ENCODE data around the gene NAV2.

NAV2 gene

DNA sequence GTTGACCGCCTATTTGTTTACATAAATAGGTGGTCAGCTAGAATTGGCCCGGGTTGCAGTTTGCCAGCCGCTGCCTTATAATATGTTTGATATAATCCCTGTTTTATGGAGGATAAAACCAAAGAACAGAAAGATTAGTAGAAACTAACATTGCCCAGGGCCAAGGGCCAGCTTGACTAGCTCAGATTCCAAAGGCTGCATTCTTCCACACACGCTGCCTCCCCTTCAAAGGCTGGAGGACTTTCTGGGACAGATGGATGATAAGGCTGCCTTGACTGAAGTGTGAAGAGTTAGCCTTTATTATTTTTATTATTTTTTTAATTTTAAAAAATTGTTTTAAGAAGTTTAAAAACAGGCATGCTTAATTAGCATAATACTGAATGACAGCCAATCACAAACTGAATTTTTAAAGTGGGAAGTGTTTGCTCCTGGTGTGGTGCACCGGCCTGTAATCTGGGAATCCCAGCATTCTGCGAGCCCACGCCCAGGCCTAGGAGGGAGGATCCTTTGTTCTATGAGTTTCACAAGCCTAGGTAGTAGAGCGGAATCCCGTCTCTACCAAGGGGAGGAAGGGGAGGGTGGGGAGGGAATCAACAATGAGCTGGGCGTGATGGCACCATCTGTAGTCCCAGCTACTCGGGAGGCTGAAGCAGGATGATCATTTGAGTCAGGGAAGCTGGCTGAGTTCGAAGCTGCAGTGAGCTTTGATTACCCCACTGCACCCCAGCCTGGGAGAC, 114.9 kb downstream of the NAV2 start:
- peak; percentile 1 to 9 for DNase-seq
- no peak for TF ChIP-seq POLR2A (IDR thresholded peaks at IDR 0.05; ENCODE audit: low read length)
- no peak for TF ChIP-seq GATA1 (IDR thresholded peaks at IDR 0.05; ENCODE audit: low read depth, low read length)

DNA sequence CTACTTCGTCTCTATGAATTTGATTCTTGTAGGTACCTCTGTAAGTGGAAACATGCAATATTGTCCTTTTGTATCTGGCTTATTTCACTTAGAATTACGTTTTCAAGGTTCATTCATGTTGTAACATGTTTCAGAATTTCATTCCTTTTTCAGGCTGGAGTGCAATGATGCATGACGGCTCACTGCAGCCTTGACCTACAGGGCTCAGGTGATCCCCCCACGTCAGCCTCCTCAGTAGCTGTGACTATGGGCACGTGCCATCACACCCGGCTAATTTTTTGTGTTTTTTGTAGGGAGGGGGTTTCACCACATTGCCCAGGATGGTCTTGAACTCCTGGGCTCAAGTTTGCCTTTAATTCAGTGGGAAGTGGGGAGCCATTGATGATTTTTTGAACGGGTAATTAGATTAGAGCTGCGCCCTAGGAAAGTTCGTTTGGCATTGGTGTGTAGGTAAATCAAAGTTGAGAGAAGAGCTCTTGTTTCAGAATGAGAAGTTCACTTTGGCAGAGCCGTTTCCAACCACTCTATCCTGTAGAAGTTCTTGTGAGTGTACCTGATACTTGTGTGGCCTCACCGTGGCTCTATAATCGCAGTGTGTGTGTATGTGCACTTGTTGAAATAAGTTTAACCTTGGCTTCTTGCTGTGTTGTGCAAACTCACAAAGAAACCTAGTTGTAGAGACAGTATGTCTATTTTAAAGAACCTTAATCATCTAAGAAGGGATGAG, 115.9 kb downstream of the NAV2 start:
- TF ChIP-seq GATA1 (IDR thresholded peaks at IDR 0.05; ENCODE audit: low read depth, low read length) = no peak
- no peak for TF ChIP-seq POLR2A (IDR thresholded peaks at IDR 0.05; ENCODE audit: low read length)
- peak in 1 of 2 experiments; percentile 2 for DNase-seq

DNA sequence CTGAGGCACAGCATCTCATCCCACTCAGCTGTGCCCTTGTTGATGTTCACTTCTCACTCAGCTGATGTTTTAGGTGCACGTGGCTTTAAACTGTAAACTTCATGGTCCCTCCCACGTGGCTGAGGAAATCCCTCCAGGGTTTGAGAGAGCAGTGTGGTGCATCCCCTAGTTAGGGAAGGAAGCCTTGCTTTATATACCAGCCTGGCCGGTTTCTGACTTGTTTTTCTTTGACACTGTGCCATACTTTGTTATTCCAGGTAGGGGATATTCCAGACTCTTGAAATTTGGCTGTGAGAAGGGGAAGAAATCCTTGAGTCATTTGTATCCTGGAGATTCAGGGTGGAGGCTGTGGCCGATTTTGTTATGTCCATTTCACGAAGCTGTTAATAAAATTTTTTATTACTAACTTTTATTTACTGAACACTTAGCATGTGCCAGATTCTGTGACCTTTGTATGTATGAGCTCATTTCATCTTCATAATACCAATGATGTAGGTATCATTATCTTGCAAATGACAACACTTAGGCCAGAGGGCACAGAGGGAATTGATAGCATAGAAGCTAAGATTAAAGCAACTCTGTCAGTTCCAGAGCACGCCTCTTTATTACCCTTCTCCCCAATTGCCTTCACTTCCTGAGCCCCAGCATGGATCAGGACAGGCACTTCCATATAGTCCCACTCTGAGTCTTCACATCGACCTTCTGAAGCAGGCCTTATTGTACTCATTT, 116.6 kb downstream of the NAV2 start:
- TF ChIP-seq GATA1 (IDR thresholded peaks at IDR 0.05; ENCODE audit: low read depth, low read length) = no peak
- no peak for DNase-seq

DNA sequence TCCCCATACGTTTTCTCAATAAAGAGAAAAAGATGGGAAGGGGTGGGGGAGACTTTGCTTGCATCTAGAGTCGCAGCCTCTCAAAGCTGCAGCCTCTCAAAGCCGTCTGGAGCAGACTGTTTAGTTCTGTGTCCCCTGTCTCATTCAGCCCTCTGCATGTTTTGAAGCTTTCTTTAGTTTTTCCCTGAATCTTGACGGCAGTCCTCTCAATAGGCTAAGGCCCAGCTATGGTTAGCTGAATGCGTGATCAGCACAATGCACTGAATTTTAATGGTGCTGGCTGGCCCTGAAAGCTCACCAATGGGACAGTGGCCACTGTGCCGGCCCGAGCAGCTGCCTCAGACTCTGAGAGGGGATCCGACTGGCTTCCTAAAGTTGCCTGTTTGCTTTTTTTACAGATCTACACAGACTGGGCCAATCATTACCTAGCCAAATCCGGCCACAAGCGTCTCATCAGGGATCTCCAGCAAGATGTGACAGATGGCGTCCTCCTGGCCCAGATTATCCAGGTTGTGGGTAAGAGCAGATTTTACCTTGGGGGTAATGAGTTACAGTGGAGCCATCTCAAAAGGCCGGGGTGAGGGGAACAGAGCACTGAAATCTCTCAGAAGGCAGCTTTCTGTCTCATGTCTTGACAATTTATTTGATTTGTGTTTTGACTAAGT, 119.6 kb downstream of the NAV2 start:
- no peak for DNase-seq
- no peak for TF ChIP-seq GATA1 (IDR thresholded peaks at IDR 0.05; ENCODE audit: low read depth, low read length)
- no peak for TF ChIP-seq POLR2A (IDR thresholded peaks at IDR 0.05; ENCODE audit: low read length)

DNA sequence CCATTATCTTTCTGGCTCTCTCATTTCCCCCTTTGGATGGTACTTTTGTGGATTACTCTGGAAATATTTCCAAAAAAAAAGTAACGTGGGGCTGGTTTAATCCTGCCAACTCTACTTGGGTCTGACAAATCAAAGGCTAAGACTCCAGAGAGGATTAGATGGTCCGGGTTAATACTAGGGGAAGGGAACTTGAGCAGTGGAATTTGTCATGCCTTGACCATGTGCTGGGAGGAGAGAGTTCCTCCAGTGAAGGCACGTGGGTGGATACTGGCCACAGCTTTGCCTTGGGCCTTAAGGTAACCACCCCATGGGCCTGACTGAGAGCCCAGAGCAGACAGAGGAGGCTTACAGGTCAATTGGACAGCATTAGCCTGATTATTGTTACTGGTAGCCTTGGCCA, 120.3 kb downstream of the NAV2 start:
- no peak for DNase-seq

DNA sequence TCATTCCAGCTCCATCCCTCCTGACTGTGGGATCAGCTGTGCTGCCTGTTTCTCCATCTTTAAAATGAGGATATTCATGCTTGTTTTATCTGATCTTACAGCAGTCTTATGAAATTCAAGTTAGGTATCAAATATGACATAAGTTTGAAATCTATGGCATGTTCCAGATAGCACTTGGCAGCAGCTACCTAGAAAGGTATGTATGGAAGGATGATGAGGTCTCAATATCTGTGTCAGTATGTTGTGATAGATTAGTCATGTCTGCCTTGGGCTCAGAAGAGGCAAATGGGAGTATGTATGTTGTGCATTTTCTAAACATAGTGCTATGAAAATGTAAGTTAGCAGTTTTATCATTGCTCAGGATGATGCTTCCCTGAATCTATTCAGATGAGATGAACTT, 122.1 kb downstream of the NAV2 start:
- DNase-seq = no peak

More for the DNA sequence above, 120.3 kb downstream of the NAV2 start:
- TF ChIP-seq GATA1 (IDR thresholded peaks at IDR 0.05; ENCODE audit: low read depth, low read length) = no peak
- no peak for TF ChIP-seq POLR2A (IDR thresholded peaks at IDR 0.05; ENCODE audit: low read length)

DNA sequence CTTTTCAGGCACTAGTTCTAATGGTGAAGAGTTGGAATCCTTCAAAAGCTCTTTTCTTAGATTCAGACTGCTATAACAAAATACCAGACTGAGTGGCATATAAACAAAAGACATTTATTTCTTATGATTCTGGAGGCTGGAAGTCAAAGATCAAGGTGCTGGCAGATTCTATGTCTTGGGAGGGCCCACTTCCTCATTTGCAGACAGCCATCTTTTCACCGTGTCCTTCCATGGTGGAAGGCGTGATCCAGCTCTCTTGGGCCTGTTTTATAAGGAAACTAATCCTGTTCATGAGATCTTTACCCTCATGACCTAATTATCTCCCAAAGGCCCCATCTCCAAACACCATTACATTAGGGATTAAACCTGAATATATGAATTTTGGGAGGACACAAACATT, 124.0 kb downstream of the NAV2 start:
- TF ChIP-seq POLR2A (IDR thresholded peaks at IDR 0.05; ENCODE audit: low read length) (no peak), GATA1 (IDR thresholded peaks at IDR 0.05; ENCODE audit: low read depth, low read length) (no peak)
- DNase-seq = no peak

More for the DNA sequence above, 122.1 kb downstream of the NAV2 start:
- no peak for TF ChIP-seq GATA1 (IDR thresholded peaks at IDR 0.05; ENCODE audit: low read depth, low read length)

DNA sequence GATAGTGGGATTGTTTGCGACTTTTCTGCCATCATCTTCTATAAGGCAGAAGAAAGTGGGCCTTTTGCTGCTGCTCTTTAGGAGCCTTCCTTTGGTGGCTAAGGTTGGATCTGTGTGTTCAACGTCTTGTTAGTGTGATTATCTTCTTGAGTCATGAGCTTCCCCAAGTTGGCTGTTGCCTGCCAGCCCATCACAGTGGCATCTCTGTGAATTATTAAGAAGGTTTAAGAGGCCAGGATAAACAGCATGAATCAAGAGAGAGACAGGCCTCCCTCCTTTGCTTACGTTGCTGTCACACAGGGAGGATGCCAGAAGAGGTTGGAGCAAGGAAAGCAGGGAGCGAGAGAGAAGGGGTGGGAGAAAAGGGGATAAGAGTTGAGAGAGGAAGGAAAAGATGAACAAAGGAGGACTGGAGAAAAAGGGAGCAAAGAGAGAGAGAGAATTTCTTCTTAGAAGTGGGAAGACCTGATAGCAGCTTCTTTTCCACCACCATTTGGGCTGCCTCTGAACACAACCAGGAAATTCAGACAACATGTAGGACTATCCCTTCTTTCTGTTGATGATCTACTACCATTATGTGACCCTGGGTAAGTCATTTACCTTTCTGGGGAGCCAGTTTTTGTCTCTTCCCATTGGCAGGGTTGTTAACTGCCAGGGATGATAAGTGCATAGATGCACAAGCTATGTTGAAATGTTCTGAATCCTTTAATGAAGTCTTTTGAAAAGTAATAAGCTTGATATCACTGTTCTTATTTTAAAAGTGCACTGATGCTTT, 126.5 kb downstream of the NAV2 start:
- no peak for TF ChIP-seq GATA1 (IDR thresholded peaks at IDR 0.05; ENCODE audit: low read depth, low read length)
- TF ChIP-seq POLR2A (IDR thresholded peaks at IDR 0.05; ENCODE audit: low read length) = no peak
- DNase-seq = no peak

DNA sequence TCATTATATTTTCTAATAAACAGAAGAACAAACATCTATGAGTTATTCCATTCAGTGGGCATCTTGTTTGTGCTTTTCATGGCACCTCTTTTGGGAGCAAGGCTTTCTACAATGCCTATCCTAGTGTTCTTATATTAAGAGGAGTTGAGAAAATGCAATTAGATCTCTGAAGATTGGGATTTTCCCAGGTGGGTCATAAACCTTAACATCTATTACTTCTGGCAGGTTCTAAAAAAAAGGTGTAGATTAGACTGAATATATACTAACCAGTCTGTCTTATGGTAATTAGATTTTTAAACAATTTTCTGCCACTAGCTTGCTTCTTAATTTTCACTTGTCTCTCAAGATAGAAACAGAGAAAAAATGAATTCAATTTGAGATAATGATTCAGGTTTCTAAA, 128.3 kb downstream of the NAV2 start:
- no peak for TF ChIP-seq POLR2A (IDR thresholded peaks at IDR 0.05; ENCODE audit: low read length)
- TF ChIP-seq GATA1 (IDR thresholded peaks at IDR 0.05; ENCODE audit: low read depth, low read length) = no peak
- DNase-seq = no peak

DNA sequence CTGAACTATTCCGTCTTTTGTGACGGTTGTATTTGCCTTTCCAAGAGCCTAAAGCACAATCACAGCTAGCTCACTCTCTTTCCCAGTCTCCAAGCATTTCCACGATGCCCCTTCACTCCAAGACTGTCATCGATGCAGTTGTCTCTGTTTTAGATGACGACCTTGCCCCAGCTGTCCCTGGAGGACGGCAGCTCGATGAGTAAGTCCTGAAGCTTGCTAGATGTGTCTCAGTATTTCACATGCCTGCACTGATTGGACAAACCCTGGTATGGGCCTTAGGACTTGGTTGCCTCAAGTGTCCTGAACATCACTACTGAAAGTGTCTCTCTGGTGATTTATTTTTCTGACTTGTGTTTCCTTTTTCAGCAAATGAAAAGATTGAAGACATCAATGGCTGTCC, 129.9 kb downstream of the NAV2 start:
- TF ChIP-seq POLR2A (IDR thresholded peaks at IDR 0.05; ENCODE audit: low read length) (no peak), GATA1 (IDR thresholded peaks at IDR 0.05; ENCODE audit: low read depth, low read length) (no peak)
- DNase-seq = no peak

DNA sequence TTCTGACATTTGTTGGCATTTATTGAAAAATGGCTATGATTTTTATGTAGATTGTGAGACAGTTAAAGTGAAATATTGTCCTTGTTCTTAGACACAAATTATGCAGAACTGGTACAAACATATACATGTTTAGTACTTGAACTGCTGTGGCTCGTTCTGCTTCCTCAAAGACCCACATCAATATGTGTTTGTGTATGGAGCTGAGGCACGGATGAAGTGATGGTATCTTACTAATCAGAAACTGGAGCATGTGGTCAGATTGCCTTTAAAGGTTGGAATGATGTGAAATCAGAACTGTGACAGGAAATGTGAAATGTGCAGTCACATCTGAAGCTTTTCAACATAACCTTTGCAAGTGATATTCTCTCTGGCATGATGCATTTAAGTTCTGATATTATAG, 130.4 kb downstream of the NAV2 start:
- TF ChIP-seq GATA1 (IDR thresholded peaks at IDR 0.05; ENCODE audit: low read depth, low read length) = no peak
- no peak for TF ChIP-seq POLR2A (IDR thresholded peaks at IDR 0.05; ENCODE audit: low read length)
- DNase-seq = no peak

DNA sequence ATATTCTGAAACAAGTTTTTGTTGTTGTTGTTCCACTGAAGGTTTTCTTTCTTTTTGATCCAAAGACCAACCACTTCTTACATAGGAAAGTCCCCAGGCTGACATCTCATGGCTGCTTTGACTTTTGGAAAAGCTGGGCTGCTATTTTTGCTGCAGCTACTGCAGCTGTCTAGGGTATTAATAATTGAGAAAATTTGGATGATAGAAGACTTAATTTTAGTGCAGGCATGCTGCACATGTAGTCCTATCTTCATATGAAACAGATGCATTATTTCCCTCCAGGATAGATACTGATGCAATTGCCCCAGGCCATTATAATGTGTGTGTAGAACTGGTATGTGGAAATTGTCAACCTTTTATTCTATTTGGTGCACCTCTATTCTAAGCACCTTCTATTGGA, 131.4 kb downstream of the NAV2 start:
- DNase-seq = no peak
- TF ChIP-seq POLR2A (IDR thresholded peaks at IDR 0.05; ENCODE audit: low read length) = no peak
- TF ChIP-seq GATA1 (IDR thresholded peaks at IDR 0.05; ENCODE audit: low read depth, low read length) = no peak

DNA sequence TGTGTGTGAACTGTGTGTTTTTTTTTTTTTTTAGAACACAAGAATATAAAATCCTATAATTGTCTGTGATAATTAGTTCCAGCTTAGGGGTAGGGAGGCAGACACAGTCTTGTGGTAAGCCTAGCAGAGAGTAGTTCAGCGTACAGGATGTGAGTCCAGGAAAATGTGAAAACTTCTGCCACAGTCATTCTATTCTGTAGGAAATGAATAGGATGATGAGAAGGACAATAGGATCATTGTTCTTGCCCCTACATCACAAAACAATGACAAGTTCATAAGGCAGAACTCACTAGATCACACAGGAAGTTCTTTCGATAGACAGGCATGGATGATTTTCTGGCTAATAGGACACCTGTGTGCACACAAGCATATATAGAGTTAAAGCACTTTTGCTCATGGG, 132.2 kb downstream of the NAV2 start:
- TF ChIP-seq GATA1 (IDR thresholded peaks at IDR 0.05; ENCODE audit: low read depth, low read length) (no peak), POLR2A (IDR thresholded peaks at IDR 0.05; ENCODE audit: low read length) (no peak)
- DNase-seq = no peak

Data from erythroblast (primary cell).